GM23338 (cell line): ENCODE measurements around the gene ARL13B.

Experiments
- CREB1 ChIP-seq: fragments of 250-450 bp; sonication (Bioruptor Pico); IDR thresholded peaks from 2 replicates; pipeline ENCODE4 v1.5.0; 2020; ENCODE audit warnings: low read depth, mild to moderate bottlenecking, moderate library complexity
- CTCF ChIP-seq, 2 experiments: fragments of 200-600 bp in 1 of 2; sonication (generic) in 1 of 2; conservative IDR thresholded peaks; 2 replicates each; pipeline versions ENCODE4 v1.5.1 to v1.6.1; 2016 to 2017; ENCODE audit warnings: antibody characterized with exemption in 2 of 2, low read depth in 2 of 2, mild to moderate bottlenecking in 2 of 2, moderate library complexity in 1 of 2
- ETS1 ChIP-seq: IDR thresholded peaks from 2 replicates; pipeline ENCODE4 v1.6.1; 2016; ENCODE audit warnings: antibody characterized with exemption
- EZH2 ChIP-seq: fragments of 200-600 bp; sonication (generic); IDR thresholded peaks from one replicate; pipeline ENCODE4 v1.8.0; 2017; ENCODE audit warnings: antibody characterized with exemption, mild to moderate bottlenecking, low read depth; ENCODE audit not compliant: unreplicated experiment
- EZH2phosphoT487 ChIP-seq: fragments of 200-600 bp; sonication (generic); IDR thresholded peaks from one replicate; pipeline ENCODE4 v1.8.1; 2018; ENCODE audit warnings: antibody characterized with exemption; ENCODE audit not compliant: unreplicated experiment
- JUNB ChIP-seq: IDR thresholded peaks from one replicate; pipeline ENCODE4 v1.6.1; 2016; ENCODE audit warnings: antibody characterized with exemption; ENCODE audit not compliant: unreplicated experiment
- NANOG ChIP-seq: IDR thresholded peaks from 2 replicates; pipeline ENCODE4 v1.6.1; 2016; ENCODE audit warnings: antibody characterized with exemption, borderline replicate concordance
- POLR2AphosphoS5 ChIP-seq: IDR thresholded peaks from 2 replicates; pipeline ENCODE4 v1.6.1; 2016; ENCODE audit warnings: antibody characterized with exemption, low read depth
- REST ChIP-seq: IDR thresholded peaks from one replicate; pipeline ENCODE4 v1.6.1; 2018; ENCODE audit warnings: antibody characterized with exemption; ENCODE audit not compliant: unreplicated experiment
- STAT1 ChIP-seq: IDR thresholded peaks from one replicate; pipeline ENCODE4 v1.6.1; 2016; ENCODE audit warnings: antibody characterized with exemption; ENCODE audit not compliant: unreplicated experiment
- ZNF331 ChIP-seq: fragments of 250-450 bp; sonication (Bioruptor Pico); IDR thresholded peaks from 2 replicates; pipeline ENCODE4 v1.5.0; 2020; ENCODE audit warnings: low read depth, mild to moderate bottlenecking, moderate library complexity
- ZNF462 ChIP-seq: fragments of 250-450 bp; sonication (Bioruptor Pico); IDR thresholded peaks from 2 replicates; pipeline ENCODE4 v1.5.0; 2020; ENCODE audit warnings: mild to moderate bottlenecking, moderate library complexity

- TF ChIP-seq CTCF (conservative IDR thresholded peaks at IDR 0.05; ENCODE audit: low read depth in 2 of 2): no peak
- TF ChIP-seq POLR2AphosphoS5: no peak
- no peak for TF ChIP-seq REST
- no peak for TF ChIP-seq EZH2
- no peak for TF ChIP-seq EZH2phosphoT487
- TF ChIP-seq CREB1: no peak
- no peak for TF ChIP-seq ETS1
- TF ChIP-seq ZNF331 (CRISPR knock-in tag): no peak
- no peak for TF ChIP-seq JUNB
- no peak for TF ChIP-seq NANOG
- TF ChIP-seq ZNF462 (CRISPR knock-in tag): no peak
- no peak for TF ChIP-seq STAT1
These were observed 10.0 kb upstream of the ARL13B start for GRCh38 chr3:93969997-93970396.
